Raji (cell line): ENCODE measurements around the gene ZMYND10.
A peak's percentile ranks its signal among the peaks of the same experiment; 100 is the strongest.

Experiments
- POLR2A ChIP-seq: IDR thresholded peaks from 2 replicates; pipeline ENCODE4 v1.6.1; 2011; ENCODE audit warnings: low read depth, low read length, control low read depth; ENCODE audit not compliant: insufficient read depth

The ZMYND10 gene

GRCh38 chr3:50325113-50325480, 20.4 kb downstream of the ZMYND10 start:
- no peak for TF ChIP-seq POLR2A

GRCh38 chr3:50324351-50325112, 21.0 kb downstream of the ZMYND10 start:
- no peak for TF ChIP-seq POLR2A

- TF ChIP-seq POLR2A, result no peak
Measured at GRCh38 chr3:50323614-50324199, 21.8 kb downstream of the ZMYND10 start.

- no peak for TF ChIP-seq POLR2A
Measured at GRCh38 chr3:50323092-50323600, 22.4 kb downstream of the ZMYND10 start.

- no peak for TF ChIP-seq POLR2A
Measured at GRCh38 chr3:50322386-50323091, 23.0 kb downstream of the ZMYND10 start, which contains the start of gene HYAL2. Gene HYAL2, minus strand, starts transcription at chr3:50322745. Its CDS starts 2,256 bp downstream, at chr3:50320489.

GRCh38 chr3:50322115-50322385, 23.5 kb downstream of the ZMYND10 start:
- TF ChIP-seq POLR2A, result no peak

- peak; percentile 68 for TF ChIP-seq POLR2A
Measured at GRCh38 chr3:50321336-50322114, 24.0 kb downstream of the ZMYND10 start.

GRCh38 chr3:50320853-50321335, 24.6 kb downstream of the ZMYND10 start:
- no peak for TF ChIP-seq POLR2A

GRCh38 chr3:50319894-50320625, 25.5 kb downstream of the ZMYND10 start:
- TF ChIP-seq POLR2A, result no peak

GRCh38 chr3:50319181-50319893, 26.2 kb downstream of the ZMYND10 start:
- TF ChIP-seq POLR2A, result no peak

- no peak for TF ChIP-seq POLR2A
Measured at GRCh38 chr3:50318615-50319014, 26.9 kb downstream of the ZMYND10 start.

- TF ChIP-seq POLR2A, result no peak
Measured at GRCh38 chr3:50318163-50318562, 27.4 kb downstream of the ZMYND10 start.

- TF ChIP-seq POLR2A, result no peak
Measured at GRCh38 chr3:50317300-50317699, 28.2 kb downstream of the ZMYND10 start.
